ENCODE measurements around the gene ZNF226.
"Not testable (repeated sequence)": the region's sequence is repeated elsewhere in the genome, so short reads cannot be mapped to it uniquely, and the experiment has no call there.

Gene ZNF226

DNA sequence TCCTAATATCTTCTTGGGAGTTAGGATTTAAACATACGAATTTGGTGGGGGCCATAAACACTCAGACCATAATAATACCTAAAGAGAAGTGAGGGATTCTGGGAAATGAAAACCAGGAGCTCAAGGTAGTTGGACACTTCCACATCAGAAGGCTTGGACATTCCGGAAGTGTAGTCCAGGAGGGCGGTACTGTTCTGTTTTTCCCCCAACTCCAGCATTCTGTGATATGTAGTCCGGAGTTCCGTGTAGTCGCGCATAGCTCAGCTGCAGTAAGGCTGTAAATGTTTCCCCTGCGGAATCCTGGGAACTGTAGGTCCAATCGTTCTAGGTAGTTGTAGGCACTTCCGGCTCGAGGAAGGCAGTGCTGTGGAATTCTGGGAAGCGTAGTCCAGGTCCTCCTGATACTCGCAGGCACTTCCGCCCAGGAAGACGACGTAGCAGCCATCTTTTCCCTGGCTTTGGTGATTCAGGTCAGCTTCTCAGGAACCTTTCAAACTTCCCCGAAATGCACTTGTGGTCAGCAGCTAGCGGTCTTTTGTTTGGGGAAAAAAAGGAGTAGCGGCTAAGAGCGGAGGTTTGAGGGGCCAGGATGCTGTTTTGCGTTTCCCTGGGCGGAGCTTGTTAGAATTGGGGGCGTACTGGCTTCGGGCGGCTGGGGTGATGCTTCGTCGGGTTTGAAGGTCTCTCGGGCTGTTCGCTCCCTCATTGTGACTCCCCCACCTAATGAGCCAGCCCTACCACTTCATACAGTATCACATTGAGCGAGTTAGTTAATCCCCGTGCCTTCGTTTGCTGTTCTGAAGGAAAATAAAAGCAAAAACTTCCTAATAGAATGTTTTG, at the start of gene ZNF226:
TSS of gene ZNF226 (plus strand) at position 428 of the 840 bp plus-strand sequence. CDS start 4,981 bp downstream, outside the sequence.
- in situ Hi-C loops (cut with MboI; ENCODE audit: low sequenced_read_pairs): no loop called here

DNA sequence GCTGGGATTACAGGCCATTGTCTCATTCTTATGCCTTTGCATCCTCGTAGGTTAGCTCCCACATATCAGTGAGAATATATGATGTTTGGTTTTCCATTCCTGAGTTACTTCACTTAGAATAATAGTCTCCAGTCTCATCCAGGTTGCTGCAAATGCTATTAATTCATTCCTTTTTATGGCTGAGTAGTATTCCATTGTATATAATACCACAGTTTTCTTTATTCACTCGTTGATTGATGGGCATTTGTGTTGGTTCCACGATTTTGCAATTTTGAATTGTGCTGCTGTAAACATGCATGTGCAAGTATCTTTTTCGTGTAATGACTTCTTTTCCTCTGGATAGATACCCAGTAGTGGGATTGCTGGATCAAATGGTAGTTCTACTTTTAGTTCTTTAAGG, 43.7 kb upstream of the ZNF226 start:
- in situ Hi-C loops (cut with MboI; ENCODE audit: low sequenced_read_pairs): not testable (repeated sequence)

DNA sequence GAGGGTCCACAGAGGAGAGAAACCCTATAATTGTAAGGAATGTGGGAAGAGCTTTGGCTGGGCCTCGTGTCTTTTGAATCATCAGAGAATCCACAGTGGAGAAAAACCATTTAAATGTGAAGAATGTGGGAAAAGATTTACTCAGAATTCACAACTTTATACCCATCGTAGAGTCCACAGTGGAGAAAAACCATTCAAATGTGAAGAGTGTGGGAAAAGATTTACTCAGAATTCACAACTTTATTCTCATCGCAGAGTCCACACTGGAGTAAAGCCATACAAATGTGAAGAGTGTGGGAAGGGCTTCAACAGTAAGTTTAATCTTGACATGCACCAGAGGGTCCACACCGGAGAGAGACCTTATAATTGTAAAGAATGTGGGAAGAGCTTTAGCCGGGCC, 32.9 kb upstream of the ZNF226 start:
- in situ Hi-C loops (cut with MboI; ENCODE audit: low sequenced_read_pairs): no loop called here

DNA sequence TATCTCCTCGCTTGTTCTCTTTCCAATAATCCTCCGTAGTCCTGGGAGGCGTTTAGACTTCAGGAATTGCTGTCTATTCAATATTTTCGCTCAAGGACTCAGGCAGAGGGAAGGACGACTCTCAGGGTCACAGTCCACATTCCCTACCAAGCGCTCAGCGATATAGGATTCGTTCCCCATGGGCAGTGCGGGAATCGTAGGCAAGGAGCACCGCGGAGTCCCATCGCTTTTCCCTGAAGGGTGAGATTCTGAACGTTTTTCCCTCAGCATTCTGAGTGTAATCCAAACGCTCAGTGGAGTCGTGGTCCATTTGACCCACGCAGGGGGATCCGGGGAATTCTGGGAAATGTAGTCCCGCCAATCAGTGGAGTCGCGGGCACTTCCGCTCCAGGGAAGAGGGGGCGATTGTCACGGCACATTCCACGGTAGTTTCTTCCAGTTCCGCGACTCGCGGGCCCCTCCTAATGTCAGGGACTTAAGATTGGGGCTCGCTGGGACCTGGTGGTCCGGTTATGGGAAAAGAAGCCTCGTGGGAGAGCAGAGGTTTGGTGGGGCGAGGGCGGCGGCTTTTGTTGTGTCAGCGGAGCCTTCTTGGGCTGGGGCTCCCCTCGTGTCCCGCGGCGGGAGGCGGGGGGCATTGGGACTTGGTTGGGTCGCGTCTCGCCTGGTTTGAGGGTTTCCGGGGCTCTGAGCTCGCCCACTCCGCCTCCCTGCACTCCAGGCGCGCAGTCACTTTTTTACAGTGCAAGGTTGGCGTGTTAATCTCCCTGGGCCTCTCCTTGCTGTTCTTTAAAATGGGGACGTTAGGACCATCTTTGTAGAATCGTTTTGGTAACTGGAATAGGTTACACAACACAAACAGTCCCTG, 23.5 kb upstream of the ZNF226 start, which contains the start of gene ZNF234:
TSS of gene ZNF234 (plus strand) at position 364 of the 868 bp plus-strand sequence. CDS start 3,079 bp downstream, outside the sequence.
- in situ Hi-C loops (cut with MboI; ENCODE audit: low sequenced_read_pairs): no loop called here

DNA sequence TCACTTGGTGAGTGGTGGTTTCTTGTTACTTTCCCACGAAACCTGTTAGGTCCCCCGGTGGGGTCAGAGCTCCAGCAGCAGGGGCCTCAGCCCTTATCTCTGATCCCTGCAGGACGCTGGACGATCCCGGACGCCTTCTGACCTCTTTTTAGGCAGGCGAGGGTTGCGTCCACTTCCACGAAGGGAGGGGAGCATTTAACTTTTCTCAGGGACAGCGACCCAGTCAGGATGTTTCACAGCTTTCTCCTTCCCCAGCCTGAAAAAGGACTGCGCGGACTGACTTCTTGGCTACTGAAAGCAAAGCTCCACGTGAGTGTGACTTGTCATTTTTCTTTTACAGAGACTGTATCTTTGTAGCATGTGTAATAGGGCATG, 22.9 kb upstream of the ZNF226 start:
- in situ Hi-C loops (cut with MboI; ENCODE audit: low sequenced_read_pairs): no loop called here

DNA sequence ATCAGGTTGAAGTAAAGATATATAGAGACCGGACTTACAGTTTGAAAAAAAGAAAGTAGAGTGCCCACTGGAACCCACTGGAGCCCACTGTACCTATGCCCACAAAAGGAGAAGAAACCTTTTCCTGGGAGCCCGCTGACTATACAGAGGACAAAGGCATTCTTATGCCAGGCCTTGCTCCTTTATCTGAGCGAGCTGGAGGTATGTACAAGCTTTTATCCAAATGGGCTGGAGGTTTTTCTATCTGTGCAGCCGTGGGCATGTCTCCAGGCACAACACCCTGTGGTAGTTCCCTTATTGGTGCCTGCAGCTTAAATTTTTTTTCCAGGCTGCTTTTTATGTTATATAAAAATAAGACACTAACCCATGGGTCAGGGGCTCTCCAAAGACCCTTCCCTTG, 15.1 kb upstream of the ZNF226 start:
- in situ Hi-C loops (cut with MboI; ENCODE audit: low sequenced_read_pairs): no loop called here

DNA sequence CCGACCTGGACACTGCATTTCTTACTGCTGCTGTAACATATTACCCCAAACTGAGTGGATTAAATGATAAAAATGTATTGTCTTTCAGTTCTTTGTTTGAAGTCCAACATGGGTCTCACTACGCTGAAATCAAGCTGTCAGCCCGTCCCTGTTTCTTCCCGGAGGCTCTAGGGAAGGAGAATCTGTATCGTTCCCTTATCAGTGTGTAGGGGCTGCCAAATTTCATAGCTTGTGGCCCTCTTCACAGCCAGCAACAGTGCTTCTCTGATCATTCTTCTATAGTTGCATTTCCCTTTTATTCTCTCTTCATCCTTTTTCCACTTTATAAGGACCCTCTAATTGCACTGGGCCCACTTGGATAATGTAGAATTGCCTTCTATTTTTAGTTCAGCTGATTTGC, 13.4 kb upstream of the ZNF226 start:
- in situ Hi-C loops (cut with MboI; ENCODE audit: low sequenced_read_pairs): no loop called here

DNA sequence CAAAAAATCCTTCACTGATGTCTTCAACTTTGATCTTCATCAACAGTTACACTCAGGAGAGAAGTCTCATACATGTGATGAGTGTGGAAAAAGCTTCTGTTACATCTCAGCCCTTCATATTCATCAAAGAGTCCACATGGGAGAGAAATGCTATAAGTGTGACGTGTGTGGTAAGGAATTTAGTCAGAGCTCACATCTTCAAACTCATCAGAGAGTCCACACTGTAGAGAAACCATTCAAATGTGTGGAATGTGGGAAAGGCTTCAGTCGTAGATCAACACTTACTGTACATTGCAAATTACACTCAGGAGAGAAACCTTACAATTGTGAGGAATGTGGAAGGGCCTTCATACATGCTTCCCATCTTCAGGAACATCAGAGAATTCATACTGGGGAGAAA, 8.4 kb upstream of the ZNF226 start:
- in situ Hi-C loops (cut with MboI; ENCODE audit: low sequenced_read_pairs): no loop called here

DNA sequence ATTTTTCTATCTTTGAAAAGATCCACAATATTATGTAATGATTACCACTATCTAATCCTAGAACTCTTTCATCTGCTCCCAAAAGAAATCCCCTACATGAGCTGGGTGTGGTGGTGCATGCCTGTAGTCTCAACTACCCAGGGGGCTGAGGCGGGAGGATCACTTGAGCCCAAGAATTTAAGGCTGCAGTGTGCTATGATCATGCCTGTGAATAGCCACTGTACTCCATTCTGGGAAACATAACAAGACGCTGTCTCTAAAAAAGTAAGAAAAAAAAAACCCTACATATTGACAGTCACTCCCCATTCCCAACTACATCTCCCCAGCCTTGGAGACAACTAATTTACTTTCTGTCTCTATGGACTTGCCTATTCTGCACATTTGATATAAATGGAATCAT, 1.1 kb upstream of the ZNF226 start:
- in situ Hi-C loops (cut with MboI; ENCODE audit: low sequenced_read_pairs): no loop called here

DNA sequence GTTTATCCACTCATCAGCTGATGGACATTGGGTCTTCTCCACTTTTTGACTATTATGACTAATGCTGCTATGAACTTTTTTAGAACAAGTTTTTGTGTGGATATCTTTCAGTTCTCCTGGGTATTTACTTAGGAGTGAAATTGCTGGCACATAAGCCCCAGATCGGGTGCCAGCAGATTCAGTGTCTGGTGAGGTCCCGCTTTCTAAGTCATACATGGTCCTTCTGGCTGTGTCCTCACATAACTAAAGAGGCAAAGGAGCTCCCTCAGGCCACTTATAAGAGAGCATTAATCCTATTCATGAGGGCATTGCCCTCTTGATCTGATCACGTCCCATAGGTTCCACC, 600 bp upstream of the ZNF226 start:
- in situ Hi-C loops (cut with MboI; ENCODE audit: low sequenced_read_pairs): no loop called here

DNA sequence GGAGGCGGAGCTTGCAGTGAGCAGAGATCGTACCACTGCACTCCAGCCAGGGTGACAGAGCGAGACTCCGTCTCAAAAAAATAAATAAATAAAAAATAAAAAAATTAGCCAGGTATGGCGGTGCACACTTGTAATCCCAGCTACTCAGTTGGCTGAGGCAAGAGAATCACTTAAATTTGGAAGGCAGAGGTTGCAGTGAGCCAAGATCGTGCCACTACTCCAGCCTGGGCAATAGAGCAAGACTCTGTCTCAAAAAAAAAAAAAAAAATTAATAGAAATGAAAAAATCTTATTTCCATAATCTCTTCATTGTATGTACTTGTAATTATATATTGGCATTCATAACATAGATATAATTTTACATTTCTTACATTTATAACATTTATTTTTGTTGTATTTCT, 5.8 kb downstream of the ZNF226 start:
- in situ Hi-C loops (cut with MboI; ENCODE audit: low sequenced_read_pairs): not testable (repeated sequence)

DNA sequence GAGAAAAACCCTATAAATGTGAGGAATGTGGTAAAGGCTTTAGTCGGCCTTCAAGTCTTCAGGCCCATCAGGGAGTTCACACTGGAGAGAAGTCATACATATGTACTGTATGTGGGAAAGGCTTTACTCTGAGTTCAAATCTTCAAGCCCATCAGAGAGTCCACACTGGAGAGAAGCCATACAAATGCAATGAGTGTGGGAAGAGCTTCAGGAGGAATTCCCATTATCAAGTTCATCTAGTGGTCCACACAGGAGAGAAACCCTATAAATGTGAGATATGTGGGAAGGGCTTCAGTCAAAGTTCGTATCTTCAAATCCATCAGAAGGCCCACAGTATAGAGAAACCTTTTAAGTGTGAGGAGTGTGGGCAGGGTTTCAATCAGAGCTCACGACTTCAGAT, 11.7 kb downstream of the ZNF226 start:
- in situ Hi-C loops (cut with MboI; ENCODE audit: low sequenced_read_pairs): no loop called here

DNA sequence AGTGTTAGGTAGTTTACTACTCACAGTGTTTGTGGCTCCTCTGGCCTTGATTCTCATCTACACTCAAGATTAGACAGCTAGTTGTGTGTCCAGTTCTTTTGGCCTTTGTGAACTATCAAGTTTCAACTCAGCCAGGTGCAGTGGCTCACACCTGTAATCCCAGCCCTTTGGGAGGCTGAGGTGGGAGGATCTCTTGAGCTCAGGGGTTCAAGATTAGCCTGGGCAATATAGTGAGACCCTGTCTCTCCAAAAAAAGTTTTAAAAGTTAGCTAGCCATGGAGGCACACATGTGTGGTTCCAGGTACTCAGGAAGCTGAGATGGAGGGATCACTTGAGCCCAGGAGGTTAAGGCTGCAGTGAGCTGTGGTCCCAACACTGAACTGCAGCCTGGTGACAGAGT, 16.1 kb downstream of the ZNF226 start:
- in situ Hi-C loops (cut with MboI; ENCODE audit: low sequenced_read_pairs): no loop called here

DNA sequence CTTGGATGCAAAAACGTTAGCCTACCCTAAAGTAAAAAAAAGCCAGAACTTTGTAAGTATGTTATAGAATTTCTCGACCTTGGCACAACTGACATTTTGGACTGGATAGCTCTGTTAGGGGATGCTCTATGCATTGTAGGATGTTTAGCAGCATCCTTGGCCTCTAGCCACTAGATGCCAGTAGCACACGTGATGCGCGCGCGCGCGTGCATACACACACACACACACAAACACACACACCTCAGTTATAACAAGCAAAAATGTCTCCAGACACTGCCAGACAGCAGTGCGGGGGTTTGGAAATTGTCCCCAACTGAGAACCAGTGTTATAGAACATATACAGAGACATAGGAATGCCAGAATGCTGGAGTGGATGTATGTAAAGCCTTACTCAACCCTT, 17.2 kb downstream of the ZNF226 start:
- in situ Hi-C loops (cut with MboI; ENCODE audit: low sequenced_read_pairs): no loop called here

DNA sequence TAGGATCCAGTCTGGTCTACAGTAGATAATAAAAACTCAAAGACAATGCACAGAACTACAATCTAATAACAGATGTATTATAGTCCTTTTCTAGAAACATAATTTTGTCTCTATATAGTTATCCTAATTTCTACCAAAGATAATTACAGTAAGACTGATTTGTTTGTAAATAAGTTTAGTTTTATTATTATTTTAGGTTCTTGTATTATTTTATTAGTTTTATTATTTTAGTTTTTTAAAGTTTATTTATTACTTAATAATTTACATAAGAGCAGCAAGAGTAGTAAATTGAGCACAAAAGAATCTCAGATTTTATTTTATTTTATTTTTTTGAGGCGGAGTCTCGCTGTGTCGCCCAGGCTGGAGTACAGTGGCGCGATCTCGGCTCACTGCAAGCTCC, 25.1 kb downstream of the ZNF226 start:
- in situ Hi-C loops (cut with MboI; ENCODE audit: low sequenced_read_pairs): no loop called here

DNA sequence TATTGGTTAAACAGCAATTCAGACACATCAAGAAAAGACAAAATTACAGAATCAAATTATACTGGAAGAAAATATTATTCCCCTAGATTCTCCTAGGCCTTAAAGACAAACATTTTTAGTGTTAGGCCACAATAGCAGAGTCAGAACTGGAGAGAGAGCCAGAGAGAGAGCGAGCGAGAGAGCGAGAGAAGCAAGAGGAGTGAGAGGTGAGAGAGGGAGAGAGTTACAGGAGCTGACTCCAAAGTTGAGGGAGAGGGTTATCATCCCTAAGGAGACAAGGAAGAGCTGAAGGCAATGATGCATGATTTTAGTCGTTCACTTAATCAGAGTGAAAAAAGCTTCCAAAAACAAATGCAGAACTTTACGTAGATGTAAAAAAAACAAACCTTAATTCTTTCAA, 27.2 kb downstream of the ZNF226 start:
- in situ Hi-C loops (cut with MboI; ENCODE audit: low sequenced_read_pairs): no loop called here

DNA sequence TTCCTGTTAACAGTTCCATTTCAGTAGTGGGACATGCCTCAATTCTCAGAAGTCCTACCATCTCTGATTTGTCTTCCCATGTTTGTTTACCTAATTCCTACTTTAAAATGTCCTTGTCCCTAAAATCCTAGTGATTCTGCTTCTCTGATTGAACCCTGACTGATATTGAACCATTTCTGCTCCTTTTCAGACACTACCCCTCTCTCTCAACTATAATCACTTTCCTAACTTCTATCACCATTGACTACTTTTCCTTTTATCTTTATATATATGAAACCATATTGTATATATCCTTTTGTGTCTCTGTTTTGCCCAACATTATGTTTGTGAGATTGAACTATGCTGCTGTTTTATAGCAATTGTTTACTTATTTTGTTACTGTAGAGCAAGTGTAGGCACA, 31.9 kb downstream of the ZNF226 start:
- in situ Hi-C loops (cut with MboI; ENCODE audit: low sequenced_read_pairs): no loop called here

DNA sequence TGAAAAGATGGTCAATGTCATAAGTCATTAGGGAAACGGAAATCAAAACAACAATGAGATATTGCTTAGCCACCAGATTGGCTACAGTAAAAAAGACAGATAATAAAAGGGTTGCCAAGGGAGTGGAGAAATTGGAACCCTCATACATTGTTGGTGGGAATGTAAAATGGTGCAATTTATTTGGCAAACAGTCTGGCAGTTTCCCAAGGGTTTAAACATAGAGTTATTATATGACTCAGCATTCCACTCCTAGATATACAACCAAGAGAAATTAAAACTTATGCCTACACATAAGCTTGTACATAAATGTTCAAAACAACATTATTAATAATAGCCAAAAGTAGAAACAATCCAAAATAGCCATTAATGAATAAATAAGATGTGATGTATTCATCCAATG, 37.6 kb downstream of the ZNF226 start:
- in situ Hi-C loops (cut with MboI; ENCODE audit: low sequenced_read_pairs): no loop called here

DNA sequence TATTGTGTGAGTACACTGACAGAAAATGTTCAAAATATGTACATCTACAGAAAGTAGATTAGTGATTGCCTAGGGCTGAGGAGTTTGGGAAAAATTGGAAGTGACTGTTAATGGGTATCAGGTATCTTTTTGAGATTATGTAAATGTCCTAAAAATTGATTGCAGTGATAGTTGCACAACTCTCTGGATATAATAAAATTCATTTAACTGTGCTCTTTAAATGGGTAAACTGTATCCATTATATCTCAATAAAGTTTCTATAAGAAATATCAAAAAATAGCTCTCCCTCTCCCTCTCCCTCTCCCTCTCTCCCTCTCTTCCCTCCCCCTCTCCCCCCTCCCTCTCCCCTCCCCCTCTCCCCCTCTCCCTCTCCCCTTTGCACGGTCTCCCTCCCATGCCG, 38.1 kb downstream of the ZNF226 start:
- in situ Hi-C loops (cut with MboI; ENCODE audit: low sequenced_read_pairs): no loop called here

DNA sequence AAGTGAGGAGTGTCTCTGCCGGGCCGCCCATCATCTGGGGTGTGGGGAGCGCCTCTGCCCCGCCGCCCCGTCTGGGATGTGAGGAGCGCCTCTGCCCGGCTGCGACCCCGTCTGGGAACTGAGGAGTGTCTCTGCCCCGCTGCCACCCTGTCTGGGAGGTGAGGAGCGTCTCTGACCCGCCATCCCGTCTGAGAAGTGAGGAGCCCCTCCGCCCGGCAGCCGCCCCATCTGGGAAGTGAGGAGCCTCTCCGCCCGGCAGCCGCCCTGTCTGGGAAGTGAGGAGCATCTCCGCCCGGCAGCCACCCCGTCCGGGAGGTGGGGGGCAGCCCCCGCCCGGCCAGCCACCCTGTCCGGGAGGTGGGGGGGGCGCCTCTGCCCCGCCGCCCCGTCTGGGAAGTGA, 39.0 kb downstream of the ZNF226 start:
- in situ Hi-C loops (cut with MboI; ENCODE audit: low sequenced_read_pairs): not testable (repeated sequence)

DNA sequence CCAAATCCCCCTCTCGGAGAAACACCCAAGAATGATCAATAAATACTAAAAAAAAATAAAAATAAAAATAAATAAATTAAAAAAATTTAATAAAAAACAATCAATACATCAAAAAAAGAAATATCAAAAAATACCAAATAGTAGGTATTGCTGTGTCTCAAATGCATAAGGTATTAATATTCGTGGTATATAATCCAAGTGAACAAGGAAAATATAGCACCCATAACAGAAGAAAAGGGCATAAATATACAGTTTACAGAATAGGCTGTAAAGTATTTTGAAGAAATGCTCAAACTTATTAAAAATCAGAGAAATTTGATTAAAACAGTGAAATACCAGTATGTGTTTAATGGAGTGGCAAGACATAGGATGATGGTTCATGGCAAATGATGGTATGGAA, 39.9 kb downstream of the ZNF226 start:
- in situ Hi-C loops (cut with MboI; ENCODE audit: low sequenced_read_pairs): no loop called here

DNA sequence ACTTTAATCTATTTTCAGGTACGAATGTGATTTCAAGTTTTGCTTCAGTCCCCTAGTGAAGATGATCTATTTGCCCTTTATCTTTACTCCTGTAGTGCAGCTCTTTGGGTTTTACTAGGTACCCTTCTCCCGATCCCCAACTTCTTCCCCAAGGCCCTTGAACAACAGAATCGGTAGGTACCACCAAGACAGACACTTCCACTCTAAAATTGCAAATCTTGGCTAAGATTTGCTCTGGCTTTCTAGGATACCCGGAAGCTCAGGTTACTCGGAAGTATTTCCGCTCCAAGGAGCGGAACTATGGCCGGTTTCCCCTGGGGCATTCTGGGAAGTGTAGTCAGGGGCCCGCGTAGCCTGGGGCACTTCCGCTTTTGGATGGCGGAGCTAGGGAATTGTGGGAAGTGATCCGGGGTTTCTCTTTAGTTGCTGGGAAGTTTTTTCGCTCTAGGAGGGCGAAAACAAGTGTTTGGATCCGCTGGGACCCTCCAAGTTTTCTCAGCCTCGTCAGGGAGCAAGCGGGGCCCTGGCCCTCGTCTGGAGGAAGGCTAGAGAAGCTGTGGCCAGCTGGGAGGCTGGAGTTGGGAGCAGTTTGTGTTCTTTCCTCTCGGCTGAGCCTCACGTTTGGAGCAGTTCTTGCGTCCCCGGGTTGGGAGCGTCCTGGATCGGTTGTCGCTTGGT, 42.4 kb downstream of the ZNF226 start:
- in situ Hi-C loops (cut with MboI; ENCODE audit: low sequenced_read_pairs): no loop called here
